Peyer's patch (tissue), 4 donors: ENCODE measurements around the gene ANKRD29. TPM values are rescaled to one million over a fixed set of nuclear protein-coding genes. Genes with fewer than 3 reads are reported as not detected.

ENCODE experiments used
- DNase-seq, 3 donors: peaks; one replicate each; pipeline ENCODE4 v3.0.0-alpha.2; 2017 to 2019
- H3K27ac ChIP-seq, 4 donors: fragments of 200-600 bp; sonication (generic); one replicate each; pipeline ENCODE4 v1.5.1; 2016 to 2019
- H3K27me3 ChIP-seq, 2 donors: fragments of 200-600 bp; sonication (generic); one replicate each; pipeline ENCODE4 v1.5.1; 2019
- H3K36me3 ChIP-seq, 3 donors: fragments of 200-600 bp; sonication (generic); one replicate each; pipeline ENCODE4 v1.5.1; 2016 to 2019
- H3K4me1 ChIP-seq, 4 donors: fragments of 200-600 bp; sonication (generic); one replicate each; pipeline ENCODE4 v1.5.1; 2016 to 2019
- H3K4me3 ChIP-seq, 4 donors: fragments of 200-600 bp; sonication (generic); 1 replicate in 3 of 4; 2 replicates in 1 of 4; pipeline ENCODE4 v1.5.1; 2016 to 2019; ENCODE audit warnings: mild to moderate bottlenecking in 1 of 4
- H3K9me3 ChIP-seq, 4 donors: fragments of 200-600 bp; sonication (generic); one replicate each; pipeline ENCODE4 v1.5.1; 2016 to 2019; ENCODE audit warnings: mild to moderate bottlenecking in 1 of 4
- CTCF ChIP-seq, 6 experiments: fragments of 450-650 bp in 4 of 6; fragments of 200-600 bp in 2 of 6; sonication (generic) in 1 of 6; IDR thresholded peaks; one replicate each; pipeline ENCODE4 v1.5.1; 2017 to 2019; ENCODE audit warnings: antibody characterized with exemption in 6 of 6, mild to moderate bottlenecking in 3 of 6, moderate library complexity in 1 of 6
- POLR2A ChIP-seq, 2 donors: fragments of 450-650 bp; IDR thresholded peaks; one replicate each; pipeline ENCODE4 v1.5.1; 2017; ENCODE audit warnings: antibody characterized with exemption in 2 of 2, mild to moderate bottlenecking in 2 of 2, moderate library complexity in 2 of 2
- total RNA-seq, 4 donors: library from RNA; depleted of rRNA; stranded (reverse); fragments of >200 nt; gene quantifications; one replicate each; pipeline ENCODE4 v1.1.0, GENCODE V29; 2016

The ANKRD29 gene
- total RNA-seq, 4 donors from 2014 or later: 4.0 to 18.2 (median 8.1) TPM

GRCh38 chr18:23706971-23707640 is 44.4 kb upstream of the ANKRD29 start:
- H3K9me3 ChIP-seq: no peaks in the 10 kb centered on the region
- no peak overlapping the region for H3K27ac ChIP-seq
- H3K27me3 ChIP-seq: no peaks in the 10 kb centered on the region
- DNase-seq: no peak
- peaks cover 0 to 8% (median 0%) of the 10 kb centered on the region in 4 donors for H3K4me1 ChIP-seq
- no peak overlapping the region for H3K4me3 ChIP-seq
- TF ChIP-seq POLR2A (IDR thresholded peaks at IDR 0.05) (no peak), CTCF (IDR thresholded peaks at IDR 0.05) (no peak)
- no peaks in the 10 kb centered on the region for H3K36me3 ChIP-seq

- Histone ChIP-seq H3K27ac (no peak overlapping the region), H3K27me3 (no peaks in the 10 kb centered on the region), H3K4me1 (no peaks in the 10 kb centered on the region), H3K4me3 (no peak overlapping the region), H3K36me3 (no peaks in the 10 kb centered on the region), H3K9me3 (no peaks in the 10 kb centered on the region)
- DNase-seq: no peak
- TF ChIP-seq CTCF (IDR thresholded peaks at IDR 0.05) (no peak), POLR2A (IDR thresholded peaks at IDR 0.05) (no peak)
These were observed 42.1 kb upstream of the ANKRD29 start for GRCh38 chr18:23704806-23705205.

GRCh38 chr18:23703987-23704384 is 41.3 kb upstream of the ANKRD29 start:
- Histone ChIP-seq H3K4me3 (no peak overlapping the region), H3K4me1 (no peaks in the 10 kb centered on the region), H3K27me3 (no peaks in the 10 kb centered on the region), H3K9me3 (no peaks in the 10 kb centered on the region), H3K36me3 (no peaks in the 10 kb centered on the region), H3K27ac (no peak overlapping the region)
- no peak for TF ChIP-seq POLR2A (IDR thresholded peaks at IDR 0.05)
- TF ChIP-seq CTCF (IDR thresholded peaks at IDR 0.05): no peak
- no peak for DNase-seq

- H3K27me3 ChIP-seq: no peaks in the 10 kb centered on the region
- TF ChIP-seq CTCF (IDR thresholded peaks at IDR 0.05) (peak in 4 of 6 experiments; percentile 40 to 91 (median 90)), POLR2A (IDR thresholded peaks at IDR 0.05) (no peak)
- peak in 1 of 3 donors; percentile 55 for DNase-seq
- no peak overlapping the region for H3K4me3 ChIP-seq
- no peaks in the 10 kb centered on the region for H3K4me1 ChIP-seq
- H3K9me3 ChIP-seq: no peaks in the 10 kb centered on the region
- H3K36me3 ChIP-seq: no peaks in the 10 kb centered on the region
- H3K27ac ChIP-seq: no peak overlapping the region
These were observed 40.6 kb upstream of the ANKRD29 start for GRCh38 chr18:23703057-23703986.

GRCh38 chr18:23702606-23703005 is 39.9 kb upstream of the ANKRD29 start:
- Histone ChIP-seq H3K27me3 (no peaks in the 10 kb centered on the region), H3K9me3 (no peaks in the 10 kb centered on the region), H3K4me3 (no peak overlapping the region), H3K4me1 (no peaks in the 10 kb centered on the region), H3K27ac (no peak overlapping the region), H3K36me3 (no peaks in the 10 kb centered on the region)
- no peak for DNase-seq
- no peak for TF ChIP-seq POLR2A (IDR thresholded peaks at IDR 0.05)
- no peak for TF ChIP-seq CTCF (IDR thresholded peaks at IDR 0.05)
